Aorta (tissue), 5 donors: ENCODE data around the gene WDR88. TPM values are rescaled to one million over a fixed set of nuclear protein-coding genes. Genes with fewer than 3 reads are reported as not detected.
"Not testable (repeated sequence)": the region's sequence is repeated elsewhere in the genome, so short reads cannot be mapped to it uniquely, and the experiment has no call there.

Experiments used
- ATAC-seq: fragments of 200-7000 bp; cut with Tn5 transposase; one replicate; pipeline ENCODE4 v1.9.1; 2022; ENCODE audit warnings: moderate library complexity; ENCODE audit not compliant: low FRiP score
- DNase-seq, 2 donors: peaks; one replicate each; pipeline ENCODE4 v3.0.0-alpha.2; 2020
- H3K27ac ChIP-seq, 2 donors: one replicate each; pipeline ENCODE4 v1.5.1; 2013; ENCODE audit warnings: low read length in 2 of 2, mild to moderate bottlenecking in 2 of 2, moderate library complexity in 2 of 2, control low read depth in 1 of 2, inconsistent platforms in 1 of 2, low read depth in 1 of 2
- H3K27me3 ChIP-seq, 2 donors: one replicate each; pipeline ENCODE4 v1.6.1; 2013; ENCODE audit warnings: control low read depth in 1 of 2, low read length in 1 of 2, mild to moderate bottlenecking in 1 of 2, moderate library complexity in 1 of 2; ENCODE audit not compliant: insufficient read depth in 2 of 2, control insufficient read depth in 1 of 2
- H3K36me3 ChIP-seq, 2 donors: one replicate each; pipeline ENCODE4 v1.6.1; 2013; ENCODE audit warnings: control low read depth in 1 of 2, low read length in 1 of 2, mild to moderate bottlenecking in 1 of 2; ENCODE audit not compliant: insufficient read depth in 2 of 2, control insufficient read depth in 1 of 2
- H3K4me1 ChIP-seq, 2 donors: one replicate each; pipeline ENCODE4 v1.6.1; 2013; ENCODE audit warnings: low read length in 2 of 2, control low read depth in 1 of 2, mild to moderate bottlenecking in 1 of 2, moderate library complexity in 1 of 2; ENCODE audit not compliant: insufficient read depth in 2 of 2, control insufficient read depth in 1 of 2
- H3K4me3 ChIP-seq, 2 donors: one replicate each; pipeline ENCODE4 v1.5.1; 2013; ENCODE audit warnings: low read length in 2 of 2, control low read depth in 1 of 2, mild to moderate bottlenecking in 1 of 2
- H3K9me3 ChIP-seq: one replicate; pipeline ENCODE4 v1.6.1; 2013; ENCODE audit warnings: mild to moderate bottlenecking, low read length; ENCODE audit not compliant: control insufficient read depth
- WGBS, 2 donors: extraction: QIAGEN DNeasy Blood & Tissue Kit; methylation state at CpG; one replicate each; pipeline ENCODE4 v1.1.7; 2013; 5-methylcytosine and 5-hydroxymethylcytosine counted together
- intact Hi-C, 2 donors: fragments of 100-400 bp; cut with DNase I; formaldehyde crosslinking; loops; one replicate each; pipeline versions ENCODE4 v1.14.2 to v1.15.0; 2022
- polyA plus RNA-seq, 2 donors: library from polyadenylated mRNA; stranded (reverse); fragments of 200-250 nt; gene quantifications; one replicate each; pipeline ENCODE4 v1.2.3, GENCODE V29; 2013
- total RNA-seq, 2 donors: library from RNA; stranded (reverse); fragmentation: NEBNext Ultra II Directional; extraction: Animal tissue kit (Norgen Biotek cat#: 25700); gene quantifications; one replicate each; pipeline ENCODE4 v1.2.1, GENCODE V29; 2021
- donor health status: healthy with polysubstance abuse.
- donor health status: Bipolar disorder and iron deficiency.
- donor health status: DM: no; HTN: no; CAD: no.
- donor health status: DM: no; HTN: no; CAD: no.
- donor health status: DM: yes; HTN: yes; CAD: no.

WDR88 gene
- total and polyA plus RNA-seq, 4 donors, result not detected

DNA sequence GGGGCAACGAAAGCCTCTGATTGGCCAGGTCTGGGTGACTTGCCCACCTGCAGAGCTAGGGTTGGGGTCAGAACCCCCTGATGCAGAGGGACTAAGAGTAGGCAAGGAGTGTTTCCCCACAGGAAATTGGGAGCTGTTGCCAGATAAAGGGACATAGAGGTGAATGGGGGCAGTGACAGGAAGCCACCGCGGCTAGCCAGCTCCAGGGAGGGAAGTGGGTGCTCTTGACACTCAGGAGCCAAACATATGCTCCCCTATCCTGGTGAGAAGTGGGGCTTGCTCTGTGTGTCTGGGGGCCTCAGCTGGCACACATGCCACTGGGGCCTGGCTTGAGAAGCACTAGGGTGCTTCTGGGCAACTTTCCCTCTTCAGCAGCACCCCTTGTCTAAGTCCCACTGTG, 26.0 kb downstream of the WDR88 start:
- Histone ChIP-seq H3K36me3 (no peaks in the 10 kb centered on the region), H3K9me3 (no peaks in the 10 kb centered on the region), H3K27ac (no peak overlapping the region), H3K27me3 (no peaks in the 10 kb centered on the region), H3K4me1 (no peaks in the 10 kb centered on the region), H3K4me3 (no peak overlapping the region)
- 83 to 87% methylated on average over 3 of the region's 3 CpGs for WGBS, 2 donors
- intact Hi-C loops, result no loop called here
- ATAC-seq (no peak), DNase-seq (peak in 1 of 2 donors; percentile 33)

- DNase-seq (no peak), ATAC-seq (no peak)
- Histone ChIP-seq H3K4me3 (no peak overlapping the region), H3K36me3 (no peaks in the 10 kb centered on the region), H3K4me1 (no peaks in the 10 kb centered on the region), H3K9me3 (no peaks in the 10 kb centered on the region), H3K27ac (no peak overlapping the region), H3K27me3 (no peaks in the 10 kb centered on the region)
- WGBS, 2 donors, result 92 to 93% methylated on average over 6 of the region's 6 CpGs
- intact Hi-C loops, result no loop called here
Measured at GRCh38 chr19:33158365-33158764, 26.5 kb downstream of the WDR88 start.

DNA sequence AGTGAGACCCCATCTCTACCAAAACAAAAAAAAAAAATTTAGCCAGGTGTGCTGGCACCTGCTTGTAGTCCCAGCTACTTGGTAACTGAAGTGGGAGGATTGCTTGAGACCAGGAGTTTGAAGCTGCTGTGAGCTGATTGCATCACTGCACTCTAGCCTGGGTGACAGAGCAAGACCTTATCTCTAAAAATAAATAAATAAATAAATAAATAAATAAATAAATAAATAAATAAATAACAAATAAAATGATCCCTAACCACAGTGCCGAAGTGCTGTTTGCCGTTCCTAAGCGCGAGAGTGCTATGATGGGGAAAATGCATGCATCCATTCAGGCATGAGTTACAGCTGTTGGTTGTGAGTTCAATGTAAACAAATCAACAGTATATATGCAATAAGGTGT, 27.2 kb downstream of the WDR88 start:
- 95 to 96% methylated on average over 4 of the region's 4 CpGs for WGBS, 2 donors
- H3K27ac ChIP-seq, result no peak overlapping the region
- H3K4me3 ChIP-seq, result no peak overlapping the region
- H3K27me3 ChIP-seq, result no peaks in the 10 kb centered on the region
- intact Hi-C loops, result no loop called here
- ATAC-seq (no peak), DNase-seq (peak in 1 of 2 donors; percentile 1)
- no peaks in the 10 kb centered on the region for H3K36me3 ChIP-seq
- H3K9me3 ChIP-seq, result no peaks in the 10 kb centered on the region
- no peaks in the 10 kb centered on the region for H3K4me1 ChIP-seq

DNA sequence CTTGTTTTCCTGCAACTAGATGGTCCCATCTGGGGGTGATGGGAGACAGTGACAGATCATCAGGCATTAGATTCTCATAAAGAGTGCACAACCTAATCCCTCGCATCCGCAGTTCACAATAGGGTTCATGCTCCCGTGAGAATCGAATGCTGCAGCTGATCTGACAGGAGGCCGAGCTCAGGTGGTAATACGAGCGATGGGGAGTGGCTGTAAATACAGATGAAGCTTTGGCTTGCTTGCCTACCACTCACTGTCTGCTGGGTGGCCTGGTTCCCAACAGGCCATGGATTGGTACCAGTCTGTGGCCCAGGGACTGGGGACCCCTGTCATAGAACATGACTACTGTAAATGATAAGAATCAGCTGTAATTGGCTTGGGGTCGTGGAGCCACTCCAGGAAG, 28.0 kb downstream of the WDR88 start:
- DNase-seq (peak; percentile 17 to 30), ATAC-seq (no peak)
- Histone ChIP-seq H3K27me3 (no peaks in the 10 kb centered on the region), H3K9me3 (no peaks in the 10 kb centered on the region), H3K27ac (no peak overlapping the region), H3K36me3 (no peaks in the 10 kb centered on the region), H3K4me1 (no peaks in the 10 kb centered on the region), H3K4me3 (no peak overlapping the region)
- intact Hi-C loops, result no loop called here
- whole genome bisulfite sequencing, 2 donors, result 92% methylated on average over 8 of the region's 8 CpGs

GRCh38 chr19:33161201-33161600, 29.3 kb downstream of the WDR88 start:
- Histone ChIP-seq H3K27ac (no peak overlapping the region), H3K4me1 (no peaks in the 10 kb centered on the region), H3K9me3 (no peaks in the 10 kb centered on the region), H3K4me3 (no peak overlapping the region), H3K36me3 (no peaks in the 10 kb centered on the region), H3K27me3 (no peaks in the 10 kb centered on the region)
- intact Hi-C loops, result no loop called here
- ATAC-seq, result no peak
- DNase-seq, result peak in 1 of 2 donors; percentile 32
- 76 to 90% methylated on average over 4 of the region's 4 CpGs for WGBS, 2 donors

- no peaks in the 10 kb centered on the region for H3K9me3 ChIP-seq
- H3K4me3 ChIP-seq, result no peak overlapping the region
- DNase-seq (peak; percentile 2 to 3), ATAC-seq (no peak)
- H3K4me1 ChIP-seq, result no peaks in the 10 kb centered on the region
- intact Hi-C loops, result no loop called here
- H3K27me3 ChIP-seq, result no peaks in the 10 kb centered on the region
- 89 to 90% methylated on average over 6 of the region's 6 CpGs for whole genome bisulfite sequencing, 2 donors
- no peak overlapping the region for H3K27ac ChIP-seq
- no peaks in the 10 kb centered on the region for H3K36me3 ChIP-seq
Measured at GRCh38 chr19:33163481-33163880, 31.6 kb downstream of the WDR88 start.

GRCh38 chr19:33166037-33166436, 34.1 kb downstream of the WDR88 start:
- H3K36me3 ChIP-seq, H3K4me3 ChIP-seq, H3K27me3 ChIP-seq, H3K4me1 ChIP-seq, intact Hi-C loops, H3K9me3 ChIP-seq, H3K27ac ChIP-seq, ATAC-seq: not testable (repeated sequence)
- WGBS, 2 donors, result 70 to 73% methylated on average over 6 of the region's 6 CpGs
- DNase-seq, result peak; percentile 13 to 28

DNA sequence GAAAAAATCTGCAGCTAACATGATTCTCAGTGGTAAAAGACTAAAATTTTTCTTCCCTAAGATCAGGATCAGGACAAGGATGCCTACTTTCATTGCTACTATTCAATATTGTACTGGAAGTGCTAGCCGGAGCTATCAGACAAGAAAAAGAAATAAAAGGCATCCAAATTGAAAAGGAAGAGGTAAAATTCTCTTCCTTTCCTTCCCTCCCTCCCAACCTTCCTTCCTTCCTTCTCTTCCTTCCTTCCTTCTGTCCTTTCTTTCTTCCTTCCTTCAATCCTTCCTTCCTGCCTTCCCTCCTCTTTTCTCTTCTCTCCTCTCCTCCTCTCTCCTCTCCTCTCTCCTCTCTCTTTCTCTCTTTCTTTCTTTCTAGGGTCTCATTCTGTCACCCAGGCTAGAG, 35.5 kb downstream of the WDR88 start:
- Histone ChIP-seq H3K4me3 (no peak overlapping the region), H3K4me1 (no peaks in the 10 kb centered on the region), H3K9me3 (no peaks in the 10 kb centered on the region), H3K27ac (no peak overlapping the region), H3K27me3 (no peaks in the 10 kb centered on the region), H3K36me3 (no peaks in the 10 kb centered on the region)
- 100% methylated on average over 1 of the region's 1 CpG for WGBS, 2 donors
- no peak for ATAC-seq
- DNase-seq, result no peak
- intact Hi-C loops, result no loop called here

DNA sequence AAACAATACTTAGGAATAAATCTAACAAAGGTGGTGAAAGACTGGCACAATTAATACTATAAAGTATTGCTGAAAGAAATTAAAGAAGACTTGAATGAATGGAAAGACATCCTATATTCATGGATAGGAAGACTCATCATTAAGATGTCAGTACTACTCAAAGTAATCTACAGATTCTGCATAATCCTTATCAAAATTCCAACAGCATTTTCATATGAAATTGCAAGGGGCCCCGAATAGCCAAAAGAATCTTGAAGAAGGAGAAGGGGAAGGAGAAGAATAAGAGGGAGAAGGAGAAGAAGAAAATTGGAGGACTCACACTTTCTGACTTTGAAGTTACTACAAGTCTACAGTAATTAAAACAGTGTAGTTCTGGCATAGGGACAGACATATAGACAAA, 36.6 kb downstream of the WDR88 start:
- no peak for DNase-seq
- 93 to 98% methylated on average over 1 of the region's 1 CpG for WGBS, 2 donors
- intact Hi-C loops, result no loop called here

More for the DNA sequence above, 36.6 kb downstream of the WDR88 start:
- Histone ChIP-seq H3K9me3 (no peaks in the 10 kb centered on the region), H3K36me3 (no peaks in the 10 kb centered on the region), H3K4me3 (no peak overlapping the region), H3K27me3 (no peaks in the 10 kb centered on the region), H3K4me1 (no peaks in the 10 kb centered on the region), H3K27ac (no peak overlapping the region)
- no peak for ATAC-seq
